Sigmoid colon (tissue), 7 donors: Measurements from ENCODE around the gene CDKL5. TPM values are rescaled to one million over a fixed set of nuclear protein-coding genes. Genes with fewer than 3 reads are reported as not detected.

ENCODE experiments used
- DNase-seq: peaks from one replicate; pipeline ENCODE4 v3.0.0-alpha.2; 2019
- H3K27ac ChIP-seq, 4 donors: fragments of 200-600 bp; sonication (generic); one replicate each; pipeline ENCODE4 v1.5.1; 2016 to 2019; ENCODE audit warnings: mild to moderate bottlenecking in 1 of 4
- H3K27me3 ChIP-seq, 3 donors: fragments of 200-600 bp; sonication (generic); one replicate each; pipeline ENCODE4 v1.5.1; 2019; ENCODE audit warnings: mild to moderate bottlenecking in 1 of 3
- H3K36me3 ChIP-seq, 4 donors: fragments of 200-600 bp; sonication (generic); one replicate each; pipeline ENCODE4 v1.5.1; 2016 to 2019
- H3K4me1 ChIP-seq, 4 donors: fragments of 200-600 bp; sonication (generic); one replicate each; pipeline ENCODE4 v1.5.1; 2017 to 2019
- H3K4me3 ChIP-seq, 4 donors: fragments of 200-600 bp; sonication (generic); one replicate each; pipeline ENCODE4 v1.5.1; 2017 to 2019; ENCODE audit warnings: mild to moderate bottlenecking in 2 of 4, moderate library complexity in 1 of 4
- H3K9me3 ChIP-seq, 4 donors: fragments of 200-600 bp in 3 of 4; sonication (generic) in 3 of 4; one replicate each; pipeline versions ENCODE4 v1.5.1 to v1.6.1; 2013 to 2019
- CTCF ChIP-seq, 4 experiments: fragments of 450-650 bp in 3 of 4; fragments of 200-600 bp in 1 of 4; IDR thresholded peaks; one replicate each; pipeline ENCODE4 v1.5.1; 2016 to 2019; ENCODE audit warnings: antibody characterized with exemption in 4 of 4, mild to moderate bottlenecking in 3 of 4, moderate library complexity in 2 of 4
- EP300 ChIP-seq, 4 donors: sonication (generic); formaldehyde crosslinking; IDR thresholded peaks; one replicate each; pipeline ENCODE4 v1.6.1; 2017; ENCODE audit warnings: antibody characterized with exemption in 4 of 4
- POLR2A ChIP-seq, 2 donors: fragments of 450-650 bp; IDR thresholded peaks; one replicate each; pipeline ENCODE4 v1.6.1; 2016; ENCODE audit warnings: antibody characterized with exemption in 2 of 2, mild to moderate bottlenecking in 2 of 2, moderate library complexity in 2 of 2
- POLR2AphosphoS5 ChIP-seq, 4 donors: sonication (generic); formaldehyde crosslinking; IDR thresholded peaks; one replicate each; pipeline ENCODE4 v1.6.1; 2017; ENCODE audit warnings: antibody characterized with exemption in 4 of 4
- WGBS, 2 donors: extraction: QIAGEN DNeasy Blood & Tissue Kit; methylation state at CpG; one replicate each; pipeline ENCODE4 v1.1.7; 2013; 5-methylcytosine and 5-hydroxymethylcytosine counted together
- intact Hi-C: fragments of 100-400 bp; cut with DNase I; formaldehyde crosslinking; loops from one replicate; pipeline ENCODE4 v1.15.1; 2023
- polyA plus RNA-seq, 3 donors: library from polyadenylated mRNA; stranded (reverse); fragments of 200-250 nt; gene quantifications; one replicate each; pipeline ENCODE4 v1.2.3, GENCODE V29; 2013
- total RNA-seq, 4 donors: library from RNA; depleted of rRNA; stranded (reverse); fragments of >200 nt; gene quantifications; one replicate each; pipeline ENCODE4 v1.1.0, GENCODE V29; 2016
- donor health status: healthy with polysubstance abuse.
- donor health status: Bipolar disorder and iron deficiency.
- donor health status: healthy.

CDKL5 gene
- total and polyA plus RNA-seq, 7 donors = 0.46 to 8.9 (median 5.2) TPM

GRCh38 chrX:18490806-18491555 is 65.6 kb downstream of the CDKL5 start:
- Histone ChIP-seq H3K4me3 (no peak overlapping the region), H3K4me1 (no peaks in the 10 kb centered on the region), H3K36me3 (no peaks in the 10 kb centered on the region), H3K27me3 (no peaks in the 10 kb centered on the region), H3K27ac (no peak overlapping the region), H3K9me3 (no peaks in the 10 kb centered on the region)
- WGBS, 2 donors = 57 to 83% methylated on average over 5 of the region's 5 CpGs
- intact Hi-C loops = no loop called here
- TF ChIP-seq EP300 (IDR thresholded peaks at IDR 0.05) (no peak), CTCF (IDR thresholded peaks at IDR 0.05) (no peak), POLR2AphosphoS5 (IDR thresholded peaks at IDR 0.05) (no peak), POLR2A (IDR thresholded peaks at IDR 0.05) (no peak)
- no peak for DNase-seq

DNA sequence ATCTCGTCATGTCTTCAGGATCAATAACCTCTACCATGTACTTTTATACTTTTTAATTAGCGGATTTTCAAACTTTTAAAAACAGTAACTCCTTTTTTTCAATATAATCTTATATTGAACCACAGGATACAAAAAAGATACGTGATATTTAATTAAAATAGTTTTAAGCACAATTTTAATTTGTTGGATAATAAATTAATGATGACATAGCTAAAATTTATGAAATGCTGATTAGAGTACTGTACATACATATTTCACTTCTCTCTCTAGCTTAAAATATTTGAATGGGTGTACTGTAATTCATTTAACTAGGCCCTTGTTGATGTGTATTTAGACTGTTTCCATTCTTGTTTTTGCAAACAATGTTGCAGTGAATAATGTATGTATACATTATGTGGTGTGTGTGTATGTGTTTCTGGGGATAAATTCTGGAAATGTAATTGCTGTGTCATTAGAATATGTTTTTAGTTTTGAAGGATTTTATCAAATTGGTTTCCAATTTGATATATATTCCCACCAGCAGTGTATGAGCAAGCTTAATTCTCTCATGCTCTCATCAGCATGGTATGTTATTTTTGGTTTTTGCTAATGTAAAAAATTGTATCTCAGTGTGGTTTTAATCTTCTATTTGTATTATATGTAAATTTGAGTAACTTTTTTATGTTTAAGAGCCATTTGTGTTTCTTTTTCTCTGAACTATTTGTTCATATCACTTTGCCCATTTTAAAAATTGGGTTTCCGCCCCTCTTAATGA is 66.4 kb downstream of the CDKL5 start:
- H3K36me3 ChIP-seq = no peaks in the 10 kb centered on the region
- DNase-seq = no peak
- TF ChIP-seq EP300 (IDR thresholded peaks at IDR 0.05) (no peak), CTCF (IDR thresholded peaks at IDR 0.05) (no peak), POLR2A (IDR thresholded peaks at IDR 0.05) (no peak), POLR2AphosphoS5 (IDR thresholded peaks at IDR 0.05) (no peak)
- no peaks in the 10 kb centered on the region for H3K27me3 ChIP-seq
- 93 to 96% methylated on average over 4 of the region's 4 CpGs for WGBS, 2 donors
- H3K4me1 ChIP-seq = no peaks in the 10 kb centered on the region
- H3K27ac ChIP-seq = no peak overlapping the region
- H3K9me3 ChIP-seq = no peaks in the 10 kb centered on the region
- no peak overlapping the region for H3K4me3 ChIP-seq
- intact Hi-C loops = no loop called here

DNA sequence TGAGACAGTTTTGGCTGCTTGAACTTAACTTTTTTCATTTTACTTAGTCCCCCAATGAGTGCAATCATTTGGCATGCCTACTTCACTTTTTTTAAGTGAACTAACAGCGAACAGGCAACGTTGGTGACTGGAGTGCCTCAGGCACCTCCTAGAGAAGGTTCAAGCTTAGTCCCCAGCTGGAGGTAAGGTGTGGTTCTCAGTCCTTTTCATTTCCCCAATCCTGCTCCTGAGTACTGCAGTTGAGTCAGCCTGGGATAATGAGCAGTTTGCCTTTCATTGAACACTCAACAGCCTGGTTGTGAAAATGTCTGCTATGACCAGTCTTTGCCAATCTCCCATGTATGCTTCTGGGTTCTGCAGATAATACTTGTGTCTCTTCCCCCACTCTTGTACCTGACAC is 109.5 kb downstream of the CDKL5 start:
- DNase-seq = no peak
- no peaks in the 10 kb centered on the region for H3K36me3 ChIP-seq
- H3K4me3 ChIP-seq = no peak overlapping the region
- intact Hi-C loops = no loop called here
- no peaks in the 10 kb centered on the region for H3K9me3 ChIP-seq
- WGBS, 2 donors = 91 to 97% methylated on average over 2 of the region's 2 CpGs
- H3K27me3 ChIP-seq = no peaks in the 10 kb centered on the region
- no peak overlapping the region for H3K27ac ChIP-seq
- H3K4me1 ChIP-seq = no peaks in the 10 kb centered on the region
- TF ChIP-seq POLR2A (IDR thresholded peaks at IDR 0.05) (no peak), CTCF (IDR thresholded peaks at IDR 0.05) (no peak)

GRCh38 chrX:18537068-18537467 is 111.7 kb downstream of the CDKL5 start:
- H3K27me3 ChIP-seq = no peaks in the 10 kb centered on the region
- DNase-seq = no peak
- no peak overlapping the region for H3K27ac ChIP-seq
- intact Hi-C loops = no loop called here
- H3K36me3 ChIP-seq = no peaks in the 10 kb centered on the region
- H3K4me1 ChIP-seq = no peaks in the 10 kb centered on the region
- H3K9me3 ChIP-seq = no peaks in the 10 kb centered on the region
- H3K4me3 ChIP-seq = no peak overlapping the region
- no peak for TF ChIP-seq POLR2A (IDR thresholded peaks at IDR 0.05)
- no peak for TF ChIP-seq CTCF (IDR thresholded peaks at IDR 0.05)
- no peak for TF ChIP-seq POLR2AphosphoS5 (IDR thresholded peaks at IDR 0.05)
- no peak for TF ChIP-seq EP300 (IDR thresholded peaks at IDR 0.05)
- WGBS, 2 donors = 80 to 93% methylated on average over 2 of the region's 2 CpGs
